Activated CD8-positive, alpha-beta memory T cell treated with anti-CD3 and anti-CD28 coated beads, Interleukin-2, amount 50 U/mL, for 24 hours (primary cell): Measurements from ENCODE around the gene C2.
"Not testable (repeated sequence)": the region's sequence is repeated elsewhere in the genome, so short reads cannot be mapped to it uniquely, and the experiment has no call there.

Experiments
- DNase-seq: peaks from one replicate; pipeline ENCODE4 v3.0.0-alpha.2; 2020; ENCODE audit errors: extremely low read depth

Gene C2

DNA sequence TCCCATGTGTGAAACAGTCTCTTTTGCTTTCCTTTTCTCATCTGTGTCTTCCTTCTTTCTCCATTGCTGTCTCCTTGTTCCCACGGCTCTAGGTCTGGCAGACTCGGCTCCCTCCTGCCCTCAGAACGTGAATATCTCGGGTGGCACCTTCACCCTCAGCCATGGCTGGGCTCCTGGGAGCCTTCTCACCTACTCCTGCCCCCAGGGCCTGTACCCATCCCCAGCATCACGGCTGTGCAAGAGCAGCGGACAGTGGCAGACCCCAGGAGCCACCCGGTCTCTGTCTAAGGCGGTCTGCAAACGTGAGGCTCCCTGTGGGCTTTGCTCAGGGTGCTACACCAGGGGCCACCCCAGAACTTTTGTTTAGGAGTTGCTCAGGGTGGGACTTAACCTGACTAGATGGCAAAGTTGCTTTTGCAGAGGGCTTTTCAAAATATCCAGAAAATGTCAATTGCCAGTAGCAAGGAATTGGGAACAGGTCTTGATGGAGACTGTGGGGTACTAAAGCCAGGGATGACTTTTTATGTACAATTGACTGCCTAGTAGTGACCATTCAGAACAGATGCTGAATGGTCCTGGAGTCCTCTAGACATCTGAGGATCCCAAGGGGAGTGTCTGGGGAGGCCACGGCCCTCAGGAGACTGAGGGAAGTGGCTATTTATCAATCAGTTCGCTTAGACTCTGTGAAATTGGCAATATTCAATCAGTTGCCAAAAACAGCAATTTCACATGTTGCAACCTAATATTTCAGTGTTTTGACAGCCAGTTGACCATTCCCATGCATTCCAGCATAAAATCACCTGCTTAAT lies 550 bp downstream of the C2 start:
- DNase-seq, result no peak

DNA sequence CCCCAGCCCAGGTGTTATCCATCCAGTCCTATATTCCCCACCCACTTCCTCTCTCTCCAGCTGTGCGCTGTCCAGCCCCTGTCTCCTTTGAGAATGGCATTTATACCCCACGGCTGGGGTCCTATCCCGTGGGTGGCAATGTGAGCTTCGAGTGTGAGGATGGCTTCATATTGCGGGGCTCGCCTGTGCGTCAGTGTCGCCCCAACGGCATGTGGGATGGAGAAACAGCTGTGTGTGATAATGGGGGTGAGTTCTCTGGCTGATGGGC lies 1.1 kb downstream of the C2 start:
- no peak for DNase-seq

DNA sequence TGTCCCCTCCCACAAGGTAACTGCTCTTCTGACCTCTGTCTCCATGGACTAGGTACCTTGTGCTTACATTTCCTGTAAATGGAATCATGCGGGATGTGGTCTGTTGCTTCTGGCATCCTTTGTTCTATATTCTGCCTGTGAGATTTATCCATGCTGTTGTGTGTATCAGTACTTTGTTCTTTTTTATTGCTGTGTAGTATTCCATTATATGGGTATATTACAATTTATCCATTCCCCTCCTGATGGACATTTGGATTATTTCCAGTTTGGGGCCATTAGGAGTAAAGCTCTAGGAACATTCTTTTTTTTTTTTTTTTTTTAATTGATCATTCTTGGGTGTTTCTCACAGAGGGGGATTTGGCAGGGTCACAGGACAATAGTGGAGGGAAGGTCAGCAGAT lies 3.4 kb downstream of the C2 start:
- DNase-seq, result no peak

DNA sequence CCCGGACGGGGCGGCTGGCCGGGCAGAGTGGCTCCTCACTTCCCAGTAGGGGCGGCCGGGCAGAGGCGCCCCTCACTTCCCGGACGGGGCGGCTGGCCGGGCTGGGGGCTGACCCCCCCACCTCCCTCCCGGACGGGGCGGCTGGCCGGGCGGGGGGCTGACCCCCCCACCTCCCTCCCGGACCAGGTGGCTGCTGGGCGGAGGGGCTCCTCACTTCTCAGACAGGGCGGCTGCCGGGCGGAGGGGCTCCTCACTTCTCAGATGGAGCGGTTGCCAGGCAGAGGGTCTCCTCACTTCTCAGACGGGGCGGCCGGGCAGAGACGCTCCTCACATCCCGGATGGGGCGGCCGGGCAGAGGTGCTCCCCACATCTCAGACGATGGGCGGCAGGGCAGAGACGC lies 4.6 kb downstream of the C2 start:
- DNase-seq, result not testable (repeated sequence)

DNA sequence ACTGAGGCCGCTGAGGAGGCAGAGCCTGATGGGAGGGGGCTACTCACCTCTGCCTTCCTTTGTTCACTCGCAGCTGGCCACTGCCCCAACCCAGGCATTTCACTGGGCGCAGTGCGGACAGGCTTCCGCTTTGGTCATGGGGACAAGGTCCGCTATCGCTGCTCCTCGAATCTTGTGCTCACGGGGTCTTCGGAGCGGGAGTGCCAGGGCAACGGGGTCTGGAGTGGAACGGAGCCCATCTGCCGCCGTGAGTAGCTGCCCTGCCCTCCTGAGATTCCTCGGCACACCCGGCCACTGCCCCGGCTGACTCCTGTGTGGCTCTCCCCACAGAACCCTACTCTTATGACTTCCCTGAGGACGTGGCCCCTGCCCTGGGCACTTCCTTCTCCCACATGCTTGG lies 6.0 kb downstream of the C2 start:
- DNase-seq, result no peak

DNA sequence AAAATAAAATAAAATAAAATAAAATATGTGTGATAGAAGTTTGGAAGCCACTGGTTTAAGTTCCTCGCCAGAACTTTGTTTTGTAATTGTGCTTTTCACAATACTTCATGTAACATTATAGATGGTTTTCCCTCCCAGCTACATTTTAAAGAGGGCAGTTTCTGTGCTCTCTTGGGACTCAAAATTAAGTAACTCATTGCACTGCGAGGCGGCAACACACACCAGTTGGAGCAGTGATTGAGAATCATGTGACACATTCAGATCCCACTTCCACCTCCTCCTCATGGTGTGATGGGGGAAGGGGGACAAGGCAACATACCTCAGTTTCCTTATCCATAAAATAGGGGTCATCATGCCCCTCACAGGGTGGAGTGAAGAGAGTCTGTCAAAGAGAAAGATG lies 7.5 kb downstream of the C2 start:
- no peak for DNase-seq

DNA sequence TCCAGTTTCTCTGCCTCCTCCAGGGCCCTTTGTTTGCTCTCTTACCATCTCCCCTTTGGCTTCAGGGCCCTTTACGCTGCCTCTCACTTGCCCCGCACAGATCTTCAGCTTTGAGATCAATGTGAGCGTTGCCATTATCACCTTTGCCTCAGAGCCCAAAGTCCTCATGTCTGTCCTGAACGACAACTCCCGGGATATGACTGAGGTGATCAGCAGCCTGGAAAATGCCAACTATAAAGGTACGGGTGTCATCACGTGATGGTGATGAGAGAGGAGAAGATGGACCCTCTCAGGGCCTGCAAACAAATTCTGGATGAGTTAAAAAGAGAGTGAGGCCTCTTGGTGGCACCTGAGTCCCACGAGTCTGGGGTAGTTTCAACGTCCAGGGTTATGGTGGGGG lies 8.3 kb downstream of the C2 start:
- DNase-seq, result no peak

DNA sequence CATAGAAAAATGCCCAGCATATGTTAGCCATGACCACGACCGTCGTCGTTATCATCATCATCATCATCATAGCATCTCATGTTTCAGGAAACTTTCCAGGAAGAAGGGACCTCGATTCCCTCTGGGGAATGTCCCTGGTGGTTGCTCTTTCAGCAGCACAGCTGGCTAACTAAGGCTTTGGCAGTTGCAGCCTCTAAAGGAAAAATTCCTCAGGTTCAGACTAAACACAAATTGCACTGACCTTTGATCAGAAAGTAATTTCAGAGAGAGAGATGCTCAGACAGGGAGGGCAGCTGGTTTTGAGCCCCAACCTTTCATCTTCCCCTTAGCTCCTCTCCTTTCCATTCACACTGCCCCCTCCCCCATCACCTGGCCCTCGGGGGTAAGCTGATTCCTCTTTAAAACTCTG lies 12.7 kb downstream of the C2 start:
- no peak for DNase-seq

DNA sequence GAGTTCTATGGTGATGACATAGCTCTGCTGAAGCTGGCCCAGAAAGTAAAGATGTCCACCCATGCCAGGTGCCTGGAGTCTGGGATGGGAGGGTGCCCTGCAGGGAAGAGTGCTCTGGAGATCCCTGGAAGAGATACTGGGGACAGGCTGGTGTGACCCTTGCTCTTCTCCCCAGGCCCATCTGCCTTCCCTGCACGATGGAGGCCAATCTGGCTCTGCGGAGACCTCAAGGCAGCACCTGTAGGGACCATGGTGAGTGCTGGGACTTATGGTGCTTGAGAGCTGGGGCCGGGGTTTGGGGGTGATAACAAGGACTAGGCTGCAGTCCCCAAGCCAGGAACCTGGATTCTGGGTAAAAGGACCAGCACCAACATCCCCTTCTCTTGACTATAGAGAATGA lies 16.2 kb downstream of the C2 start:
- DNase-seq, result no peak

DNA sequence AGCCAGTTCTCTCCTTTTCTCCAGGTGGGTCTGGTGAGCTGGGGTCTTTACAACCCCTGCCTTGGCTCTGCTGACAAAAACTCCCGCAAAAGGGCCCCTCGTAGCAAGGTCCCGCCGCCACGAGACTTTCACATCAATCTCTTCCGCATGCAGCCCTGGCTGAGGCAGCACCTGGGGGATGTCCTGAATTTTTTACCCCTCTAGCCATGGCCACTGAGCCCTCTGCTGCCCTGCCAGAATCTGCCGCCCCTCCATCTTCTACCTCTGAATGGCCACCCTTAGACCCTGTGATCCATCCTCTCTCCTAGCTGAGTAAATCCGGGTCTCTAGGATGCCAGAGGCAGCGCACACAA lies 17.6 kb downstream of the C2 start:
- no peak for DNase-seq

DNA sequence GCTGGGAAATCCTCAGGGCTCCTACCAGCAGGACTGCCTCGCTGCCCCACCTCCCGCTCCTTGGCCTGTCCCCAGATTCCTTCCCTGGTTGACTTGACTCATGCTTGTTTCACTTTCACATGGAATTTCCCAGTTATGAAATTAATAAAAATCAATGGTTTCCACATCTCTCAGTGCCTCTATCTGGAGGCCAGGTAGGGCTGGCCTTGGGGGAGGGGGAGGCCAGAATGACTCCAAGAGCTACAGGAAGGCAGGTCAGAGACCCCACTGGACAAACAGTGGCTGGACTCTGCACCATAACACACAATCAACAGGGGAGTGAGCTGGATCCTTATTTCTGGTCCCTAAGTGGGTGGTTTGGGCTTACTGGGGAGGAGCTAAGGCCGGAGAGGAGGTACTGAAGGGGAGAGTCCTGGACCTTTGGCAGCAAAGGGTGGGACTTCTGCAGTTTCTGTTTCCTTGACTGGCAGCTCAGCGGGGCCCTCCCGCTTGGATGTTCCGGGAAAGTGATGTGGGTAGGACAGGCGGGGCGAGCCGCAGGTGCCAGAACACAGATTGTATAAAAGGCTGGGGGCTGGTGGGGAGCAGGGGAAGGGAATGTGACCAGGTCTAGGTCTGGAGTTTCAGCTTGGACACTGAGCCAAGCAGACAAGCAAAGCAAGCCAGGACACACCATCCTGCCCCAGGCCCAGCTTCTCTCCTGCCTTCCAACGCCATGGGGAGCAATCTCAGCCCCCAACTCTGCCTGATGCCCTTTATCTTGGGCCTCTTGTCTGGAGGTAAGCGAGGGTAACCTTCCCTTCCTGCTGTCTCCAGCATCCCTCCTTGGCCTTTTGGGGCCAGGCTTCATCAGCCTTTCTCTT lies 18.2 kb downstream of the C2 start, which contains the start of gene CFB:
Gene CFB, plus strand, starts transcription at position 589 of the 863 bp plus-strand sequence. Its CDS starts 127 bp downstream, at position 716.
- DNase-seq, result no peak

DNA sequence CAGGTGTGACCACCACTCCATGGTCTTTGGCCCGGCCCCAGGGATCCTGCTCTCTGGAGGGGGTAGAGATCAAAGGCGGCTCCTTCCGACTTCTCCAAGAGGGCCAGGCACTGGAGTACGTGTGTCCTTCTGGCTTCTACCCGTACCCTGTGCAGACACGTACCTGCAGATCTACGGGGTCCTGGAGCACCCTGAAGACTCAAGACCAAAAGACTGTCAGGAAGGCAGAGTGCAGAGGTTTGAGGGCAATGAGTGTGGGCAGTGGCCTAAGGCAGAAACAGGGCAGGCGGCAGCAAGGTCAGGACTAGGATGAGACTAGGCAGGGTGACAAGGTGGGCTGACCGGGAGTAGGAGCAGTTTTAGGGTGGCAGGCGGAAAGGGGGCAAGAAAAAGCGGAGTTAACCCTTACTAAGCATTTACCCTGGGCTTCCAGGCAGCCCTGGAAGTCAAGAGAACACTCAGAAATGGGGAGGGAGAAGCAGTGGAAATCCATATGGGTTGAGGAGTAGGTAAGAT lies 18.9 kb downstream of the C2 start:
- no peak for DNase-seq

DNA sequence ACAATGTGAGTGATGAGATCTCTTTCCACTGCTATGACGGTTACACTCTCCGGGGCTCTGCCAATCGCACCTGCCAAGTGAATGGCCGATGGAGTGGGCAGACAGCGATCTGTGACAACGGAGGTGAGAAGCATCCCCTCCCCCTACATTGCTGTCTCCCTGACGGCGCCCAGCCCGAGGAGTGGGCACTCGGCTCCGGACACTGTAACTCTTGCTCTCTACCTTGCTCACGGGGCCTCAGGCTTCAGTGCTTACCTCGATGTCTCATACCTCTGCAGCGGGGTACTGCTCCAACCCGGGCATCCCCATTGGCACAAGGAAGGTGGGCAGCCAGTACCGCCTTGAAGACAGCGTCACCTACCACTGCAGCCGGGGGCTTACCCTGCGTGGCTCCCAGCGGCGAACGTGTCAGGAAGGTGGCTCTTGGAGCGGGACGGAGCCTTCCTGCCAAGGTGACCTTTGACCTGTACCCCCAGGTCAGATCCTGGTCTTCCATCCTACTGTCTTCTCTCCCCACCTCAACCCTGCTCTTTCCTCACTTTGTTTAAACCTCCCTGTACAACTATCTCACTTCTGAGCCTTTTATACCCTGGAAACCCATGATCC lies 19.7 kb downstream of the C2 start:
- DNase-seq, result no peak

DNA sequence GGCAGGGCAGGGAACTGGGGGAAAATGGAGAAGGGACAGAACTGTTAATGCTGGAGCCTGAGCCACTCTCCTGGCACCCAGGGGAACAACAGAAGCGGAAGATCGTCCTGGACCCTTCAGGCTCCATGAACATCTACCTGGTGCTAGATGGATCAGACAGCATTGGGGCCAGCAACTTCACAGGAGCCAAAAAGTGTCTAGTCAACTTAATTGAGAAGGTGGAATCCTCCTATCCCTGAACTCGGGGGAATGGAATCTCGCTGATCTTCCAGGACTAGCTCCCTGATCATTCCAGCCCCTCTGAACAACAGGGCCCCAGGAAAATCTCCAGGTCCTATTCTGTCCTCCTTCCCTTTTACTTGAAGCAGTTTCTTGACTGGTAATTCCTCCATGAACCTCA lies 20.3 kb downstream of the C2 start:
- no peak for DNase-seq

DNA sequence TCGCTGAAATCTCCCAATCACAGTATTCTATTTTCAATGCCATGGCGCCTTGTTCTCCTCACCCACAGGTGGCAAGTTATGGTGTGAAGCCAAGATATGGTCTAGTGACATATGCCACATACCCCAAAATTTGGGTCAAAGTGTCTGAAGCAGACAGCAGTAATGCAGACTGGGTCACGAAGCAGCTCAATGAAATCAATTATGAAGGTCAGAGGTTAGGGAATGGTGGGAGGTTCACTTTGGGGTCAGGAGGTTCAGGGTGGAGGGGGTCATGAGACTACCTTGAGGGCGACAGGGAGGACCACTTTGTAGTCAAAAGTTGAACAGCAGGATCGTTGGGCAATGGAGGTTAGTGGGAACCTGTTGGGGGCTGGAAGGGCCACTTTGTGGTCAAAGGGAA lies 20.8 kb downstream of the C2 start:
- no peak for DNase-seq

DNA sequence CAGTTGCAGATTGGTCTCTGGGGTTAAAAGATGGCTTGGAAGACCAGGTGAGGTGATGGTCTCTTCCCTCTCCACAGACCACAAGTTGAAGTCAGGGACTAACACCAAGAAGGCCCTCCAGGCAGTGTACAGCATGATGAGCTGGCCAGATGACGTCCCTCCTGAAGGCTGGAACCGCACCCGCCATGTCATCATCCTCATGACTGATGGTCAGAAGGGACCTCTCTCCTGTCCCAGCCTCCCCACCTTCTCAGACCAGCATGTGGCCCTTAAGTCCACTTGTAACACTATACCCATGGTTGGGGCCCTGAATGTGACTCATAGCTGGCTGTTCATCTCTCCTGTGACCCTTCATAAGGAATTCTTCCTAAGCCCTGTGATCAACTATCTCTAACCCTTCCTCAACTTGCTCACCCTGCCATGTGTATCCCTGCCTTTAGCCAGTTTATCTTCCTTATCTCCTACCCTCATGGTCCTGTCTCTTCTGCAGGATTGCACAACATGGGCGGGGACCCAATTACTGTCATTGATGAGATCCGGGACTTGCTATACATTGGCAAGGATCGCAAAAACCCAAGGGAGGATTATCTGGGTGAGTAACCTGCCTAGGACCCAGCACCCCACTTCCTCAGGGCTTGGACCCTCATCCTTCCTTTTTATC lies 21.4 kb downstream of the C2 start:
- no peak for DNase-seq

DNA sequence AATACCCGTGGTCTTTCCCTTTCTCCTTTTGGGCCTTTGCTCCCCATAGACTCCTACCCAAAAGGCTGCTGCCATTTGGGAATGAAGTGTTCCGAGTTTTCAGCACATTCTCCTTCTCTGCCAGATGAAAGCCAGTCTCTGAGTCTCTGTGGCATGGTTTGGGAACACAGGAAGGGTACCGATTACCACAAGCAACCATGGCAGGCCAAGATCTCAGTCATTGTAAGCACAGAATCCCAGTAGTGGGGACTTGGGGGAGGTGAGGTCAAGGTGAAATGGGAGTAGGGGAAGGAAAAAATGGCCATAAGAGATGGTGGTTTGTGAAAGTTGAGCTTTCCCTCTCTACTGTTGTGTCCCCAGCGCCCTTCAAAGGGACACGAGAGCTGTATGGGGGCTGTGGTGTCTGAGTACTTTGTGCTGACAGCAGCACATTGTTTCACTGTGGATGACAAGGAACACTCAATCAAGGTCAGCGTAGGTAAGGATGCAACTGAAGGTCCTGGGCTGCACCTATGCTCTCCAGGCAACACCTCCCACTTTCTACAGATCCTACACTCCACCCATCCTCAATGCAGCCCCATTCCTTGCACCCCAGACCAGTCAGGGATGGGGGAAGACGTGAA lies 22.5 kb downstream of the C2 start:
- no peak for DNase-seq

DNA sequence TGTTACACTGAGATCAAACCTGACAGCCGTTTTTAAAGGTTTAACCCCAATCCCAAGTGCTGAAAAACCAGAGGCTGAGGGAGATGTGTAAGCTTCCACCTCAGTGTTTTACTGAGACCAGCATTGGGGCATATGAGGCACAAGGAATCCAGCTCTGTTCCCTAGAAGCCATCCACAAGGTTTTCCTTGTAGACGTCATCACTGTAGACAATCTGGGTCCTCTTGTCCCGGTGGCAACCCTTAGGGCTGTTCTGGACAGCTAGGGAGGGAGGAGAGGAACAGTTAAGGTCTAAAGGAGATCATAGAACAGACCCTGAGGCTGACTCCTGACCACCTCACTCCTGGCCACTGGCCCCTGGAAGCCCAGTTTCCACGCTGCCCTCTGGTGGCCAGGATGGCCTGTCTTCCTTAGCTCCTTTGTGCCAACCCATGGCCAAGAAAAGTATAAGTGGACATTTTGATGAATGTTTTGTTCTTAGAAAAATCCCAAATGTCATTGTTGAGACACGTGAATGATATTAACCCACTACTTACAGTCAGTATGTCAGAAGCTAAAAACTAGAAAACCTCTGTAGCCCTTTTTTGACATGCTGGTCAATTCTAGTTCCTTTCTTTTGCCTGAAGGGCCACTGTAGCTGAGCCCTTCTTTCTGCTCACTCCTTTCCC lies 24.8 kb downstream of the C2 start:
- no peak for DNase-seq

DNA sequence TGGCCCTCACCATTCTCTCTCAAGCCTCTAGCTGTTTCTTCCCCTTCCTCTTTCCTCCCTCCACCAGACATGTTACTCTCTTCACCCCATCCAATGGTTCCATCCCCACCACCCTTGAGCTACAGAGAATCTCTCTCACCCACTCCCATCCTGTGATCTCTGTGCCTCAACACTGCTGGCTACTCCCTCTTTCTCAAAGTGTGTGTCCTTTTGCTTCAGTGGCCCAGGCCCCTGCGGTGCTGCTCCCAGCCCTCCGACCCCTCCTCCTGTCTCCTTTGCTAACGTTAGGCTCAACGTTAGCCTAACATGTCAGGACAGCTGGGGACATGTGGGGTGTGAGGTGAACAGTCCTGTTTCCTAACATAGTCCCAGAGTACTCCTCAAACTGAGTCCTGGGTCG lies 25.4 kb downstream of the C2 start:
- no peak for DNase-seq

DNA sequence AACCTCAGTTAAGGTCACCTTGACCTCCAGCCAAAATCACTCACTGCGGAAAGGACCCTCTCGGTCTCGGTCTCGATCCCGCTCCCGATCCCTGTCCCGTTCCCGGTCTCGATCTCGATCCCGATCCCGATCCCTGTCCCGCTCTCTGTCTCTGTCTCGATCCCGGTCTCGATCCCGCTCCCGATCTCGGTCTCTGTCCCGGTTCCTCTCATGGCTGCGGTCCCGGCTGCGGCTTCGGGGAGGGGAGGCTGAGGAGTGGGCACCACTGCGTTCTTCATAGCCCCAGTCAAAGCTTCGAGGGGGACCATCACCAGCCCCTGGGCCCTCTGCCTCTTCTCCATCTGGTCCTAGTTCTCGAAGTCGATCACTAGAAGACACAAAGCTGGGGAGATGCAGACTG lies 27.0 kb downstream of the C2 start:
- DNase-seq, result no peak

DNA sequence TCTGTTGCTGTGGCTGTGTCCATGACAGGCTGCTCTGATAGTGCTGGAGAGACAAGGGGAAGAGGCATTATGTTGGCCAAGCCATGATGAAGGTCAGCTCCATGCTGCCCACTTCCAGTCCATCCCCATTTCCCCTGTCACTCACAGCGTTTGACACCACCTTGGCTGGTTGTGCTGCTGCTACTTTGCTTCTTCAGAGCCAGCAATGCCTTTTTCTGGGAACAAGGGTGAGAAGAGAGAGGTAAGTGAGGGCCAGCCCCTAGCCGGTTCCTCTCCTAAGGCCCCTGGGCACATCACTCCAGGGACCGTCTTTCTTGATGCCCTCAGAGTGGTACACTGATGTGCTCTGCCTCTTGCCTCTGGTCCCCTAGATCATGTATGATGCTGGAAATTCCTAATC lies 29.3 kb downstream of the C2 start:
- no peak for DNase-seq
